Smooth muscle cell (in vitro differentiated cells): Measurements from ENCODE around the gene COL16A1. TPM values are rescaled to one million over a fixed set of nuclear protein-coding genes. Genes with fewer than 3 reads are reported as not detected.

Experiments used
- DNase-seq: peaks from one replicate; lab custom pipeline; 2025; ENCODE audit not compliant: unreplicated experiment; lab: John Stamatoyannopoulos, UW
- H2AFZ ChIP-seq: fragments of 200-600 bp; sonication (generic); 2 replicates; pipeline ENCODE4 v1.6.0; 2016; ENCODE audit warnings: antibody characterized with exemption, low read depth, mild to moderate bottlenecking
- H3F3A ChIP-seq: fragments of 200-600 bp; sonication (generic); 2 replicates; pipeline ENCODE4 v1.6.0; 2017; ENCODE audit warnings: antibody characterized with exemption, low read depth
- H3K27ac ChIP-seq: fragments of 200-600 bp; sonication (generic); 2 replicates; pipeline ENCODE4 v1.5.1; 2016; ENCODE audit warnings: low read depth, mild to moderate bottlenecking
- H3K27me3 ChIP-seq: fragments of 200-600 bp; sonication (generic); 2 replicates; pipeline ENCODE4 v1.6.1; 2016; ENCODE audit warnings: low read depth, mild to moderate bottlenecking
- H3K36me3 ChIP-seq: fragments of 200-600 bp; sonication (generic); 2 replicates; pipeline ENCODE4 v1.5.1; 2016; ENCODE audit warnings: low read depth
- H3K4me1 ChIP-seq: fragments of 200-600 bp; sonication (generic); 2 replicates; pipeline ENCODE4 v1.5.1; 2016; ENCODE audit warnings: low read depth
- H3K4me2 ChIP-seq: fragments of 200-600 bp; sonication (generic); 2 replicates; pipeline ENCODE4 v1.6.0; 2016; ENCODE audit warnings: mild to moderate bottlenecking
- H3K4me3 ChIP-seq: fragments of 200-600 bp; sonication (generic); 2 replicates; pipeline ENCODE4 v1.5.1; 2016; ENCODE audit warnings: mild to moderate bottlenecking
- H3K79me2 ChIP-seq: fragments of 200-600 bp; sonication (generic); 2 replicates; pipeline ENCODE4 v1.6.0; 2016; ENCODE audit warnings: low read depth, mild to moderate bottlenecking
- H3K9ac ChIP-seq: fragments of 200-600 bp; sonication (generic); 2 replicates; pipeline ENCODE4 v1.6.0; 2016; ENCODE audit warnings: low read depth
- H3K9me3 ChIP-seq: fragments of 200-600 bp; sonication (generic); replicated peaks from 2 replicates; pipeline ENCODE4 v1.5.1; 2016; ENCODE audit warnings: low read depth
- H4K20me1 ChIP-seq: fragments of 200-600 bp; sonication (generic); 2 replicates; pipeline ENCODE4 v1.6.0; 2016; ENCODE audit warnings: low read depth
- WGBS: methylation state at CpG from one replicate; pipeline ENCODE4 v1.1.7; 2016; ENCODE audit warnings: low lambda C conversion rate; 5-methylcytosine and 5-hydroxymethylcytosine counted together
- polyA plus RNA-seq: library from polyadenylated mRNA; unstranded; fragments of >200 nt; fragmentation: Nextera tagmentation; extraction: Ambion mirVana; gene quantifications from 2 replicates; pipeline ENCODE4 v1.2.1, GENCODE V29; 2016
- total RNA-seq: library from RNA; depleted of rRNA; stranded (reverse); fragments of >200 nt; gene quantifications from 2 replicates; pipeline ENCODE4 v1.2.3, GENCODE V29; 2014
- TF ChIP-seq, protein P1 (sequence below): fragments of 200-600 bp; sonication (generic); IDR thresholded peaks from 2 replicates; pipeline ENCODE4 v1.5.1; 2017; ENCODE audit warnings: borderline replicate concordance, mild to moderate bottlenecking, antibody characterized with exemption; ENCODE audit not compliant: insufficient read depth, poor library complexity, severe bottlenecking

Gene COL16A1
- total and polyA plus RNA-seq, 2 experiments from 2014 or later = 67.3 to 152 TPM

DNA sequence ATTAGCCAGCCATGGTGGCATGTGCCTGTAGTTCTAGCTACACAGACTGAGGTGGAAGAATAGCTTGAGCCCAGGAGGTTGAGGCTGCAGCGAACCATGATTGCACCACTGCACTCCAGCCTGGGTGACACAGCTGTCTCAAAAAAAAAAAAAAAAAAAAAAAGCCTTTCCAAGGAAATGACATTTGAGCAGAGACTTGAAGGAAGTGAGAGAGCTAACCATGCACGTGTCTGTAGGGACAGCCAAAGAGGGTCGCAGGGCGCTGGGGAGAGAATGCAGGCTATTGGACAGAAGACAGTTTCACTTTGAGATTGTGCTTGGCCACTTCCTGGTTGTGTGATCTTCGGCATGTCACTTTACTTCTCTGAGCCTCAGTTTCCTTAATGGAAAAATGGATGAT, 79.5 kb downstream of the COL16A1 start:
- peaks cover 31% of the 10 kb centered on the region for H3K4me1 ChIP-seq
- no peak for DNase-seq
- 89% methylated on average over 5 of the region's 5 CpGs for WGBS
- H3K9ac ChIP-seq = no peak overlapping the region
- no peaks in the 10 kb centered on the region for H3K27me3 ChIP-seq
- peaks cover 12% of the 10 kb centered on the region for H4K20me1 ChIP-seq
- TF ChIP-seq, protein P1, sequence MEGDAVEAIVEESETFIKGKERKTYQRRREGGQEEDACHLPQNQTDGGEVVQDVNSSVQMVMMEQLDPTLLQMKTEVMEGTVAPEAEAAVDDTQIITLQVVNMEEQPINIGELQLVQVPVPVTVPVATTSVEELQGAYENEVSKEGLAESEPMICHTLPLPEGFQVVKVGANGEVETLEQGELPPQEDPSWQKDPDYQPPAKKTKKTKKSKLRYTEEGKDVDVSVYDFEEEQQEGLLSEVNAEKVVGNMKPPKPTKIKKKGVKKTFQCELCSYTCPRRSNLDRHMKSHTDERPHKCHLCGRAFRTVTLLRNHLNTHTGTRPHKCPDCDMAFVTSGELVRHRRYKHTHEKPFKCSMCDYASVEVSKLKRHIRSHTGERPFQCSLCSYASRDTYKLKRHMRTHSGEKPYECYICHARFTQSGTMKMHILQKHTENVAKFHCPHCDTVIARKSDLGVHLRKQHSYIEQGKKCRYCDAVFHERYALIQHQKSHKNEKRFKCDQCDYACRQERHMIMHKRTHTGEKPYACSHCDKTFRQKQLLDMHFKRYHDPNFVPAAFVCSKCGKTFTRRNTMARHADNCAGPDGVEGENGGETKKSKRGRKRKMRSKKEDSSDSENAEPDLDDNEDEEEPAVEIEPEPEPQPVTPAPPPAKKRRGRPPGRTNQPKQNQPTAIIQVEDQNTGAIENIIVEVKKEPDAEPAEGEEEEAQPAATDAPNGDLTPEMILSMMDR = no peak
- no peak overlapping the region for H2AFZ ChIP-seq
- H3K79me2 ChIP-seq = no peaks in the 10 kb centered on the region
- H3K4me3 ChIP-seq = no peak overlapping the region
- no peaks in the 10 kb centered on the region for H3K36me3 ChIP-seq
- H3K27ac ChIP-seq = no peak overlapping the region
- no peak overlapping the region for H3K4me2 ChIP-seq
- no peaks in the 10 kb centered on the region for H3K9me3 ChIP-seq
- peaks cover 26% of the 10 kb centered on the region for H3F3A ChIP-seq

DNA sequence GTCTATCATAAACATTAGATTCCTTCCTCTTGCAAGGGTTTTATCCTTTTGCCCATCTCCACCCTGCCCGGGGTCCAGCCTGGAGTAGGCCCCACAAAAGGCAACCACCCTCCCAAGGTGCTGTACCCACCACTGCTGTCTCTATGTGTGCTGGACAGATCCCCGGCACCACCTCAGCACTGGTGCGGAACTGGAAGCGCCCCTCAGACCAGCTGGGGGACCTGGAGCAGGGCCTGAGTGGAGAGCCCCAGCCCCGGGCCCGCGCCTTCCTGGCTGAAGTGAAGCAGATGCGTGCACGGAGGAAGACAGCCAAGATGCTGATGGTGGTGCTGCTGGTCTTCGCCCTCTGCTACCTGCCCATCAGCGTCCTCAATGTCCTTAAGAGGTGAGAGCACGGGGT, 80.5 kb downstream of the COL16A1 start:
- no peak overlapping the region for H3K4me3 ChIP-seq
- no peaks in the 10 kb centered on the region for H3K79me2 ChIP-seq
- H3K36me3 ChIP-seq = no peaks in the 10 kb centered on the region
- TF ChIP-seq, protein P1 = no peak
- no peak for DNase-seq
- H3K9ac ChIP-seq = no peak overlapping the region
- peaks cover 21% of the 10 kb centered on the region for H3F3A ChIP-seq
- peaks cover 4% of the 10 kb centered on the region for H4K20me1 ChIP-seq
- H3K27ac ChIP-seq = no peak overlapping the region
- H3K4me2 ChIP-seq = no peak overlapping the region
- no peaks in the 10 kb centered on the region for H3K9me3 ChIP-seq
- peaks cover 23% of the 10 kb centered on the region for H3K4me1 ChIP-seq
- 97% methylated on average over 12 of the region's 12 CpGs for WGBS
- H2AFZ ChIP-seq = no peak overlapping the region
- no peaks in the 10 kb centered on the region for H3K27me3 ChIP-seq

DNA sequence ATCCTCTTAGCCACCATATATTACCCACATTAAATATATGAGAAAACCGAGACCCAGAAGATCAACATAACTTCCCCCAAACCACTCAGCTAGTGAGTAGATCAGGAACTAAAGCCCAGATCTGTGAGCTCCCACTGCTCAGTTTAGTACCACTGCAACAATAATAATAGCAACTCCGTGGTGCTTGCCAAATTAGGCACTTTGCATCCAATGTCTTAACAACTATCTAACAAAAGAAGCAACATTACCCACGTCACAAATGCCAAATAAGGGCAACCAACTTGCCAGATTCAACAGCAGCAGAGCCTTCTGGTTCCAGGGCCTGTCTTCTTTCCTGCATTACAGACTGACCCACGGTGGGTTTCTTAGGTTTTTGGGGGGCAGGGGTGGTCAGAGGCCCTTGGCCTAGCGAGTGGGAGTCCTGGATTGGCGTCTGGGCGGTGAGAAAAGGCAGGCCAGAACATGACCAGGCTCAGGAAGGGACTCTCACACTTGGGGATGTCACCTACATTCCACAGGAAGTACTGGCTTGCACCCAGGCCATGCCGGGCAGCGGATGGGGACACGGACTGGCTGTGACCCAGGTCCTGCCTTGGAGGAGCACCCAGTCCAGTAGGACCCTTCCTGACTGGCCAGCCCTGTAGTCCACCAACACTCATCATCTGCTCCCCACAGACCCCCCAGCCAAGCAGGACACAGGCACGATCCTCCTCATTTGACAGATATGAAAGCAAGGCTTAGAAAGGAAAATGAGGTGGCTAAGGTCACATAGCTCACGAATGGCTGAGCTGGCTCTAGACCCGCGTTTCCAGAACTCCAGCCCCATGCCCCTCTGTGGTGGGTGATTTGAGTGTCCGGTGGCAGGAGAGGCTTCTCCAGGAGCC, 81.7 kb downstream of the COL16A1 start:
- 93% methylated on average over 15 of the region's 15 CpGs for WGBS
- TF ChIP-seq, protein P1 = no peak
- Histone ChIP-seq H3F3A (peaks cover 9% of the 10 kb centered on the region), H3K36me3 (no peaks in the 10 kb centered on the region), H3K4me3 (no peak overlapping the region), H2AFZ (no peak overlapping the region), H3K4me2 (no peak overlapping the region), H4K20me1 (no peaks in the 10 kb centered on the region), H3K27ac (no peak overlapping the region), H3K79me2 (no peaks in the 10 kb centered on the region), H3K9me3 (no peaks in the 10 kb centered on the region), H3K4me1 (peaks cover 13% of the 10 kb centered on the region), H3K27me3 (peaks cover 3% of the 10 kb centered on the region), H3K9ac (no peak overlapping the region)
- no peak for DNase-seq

DNA sequence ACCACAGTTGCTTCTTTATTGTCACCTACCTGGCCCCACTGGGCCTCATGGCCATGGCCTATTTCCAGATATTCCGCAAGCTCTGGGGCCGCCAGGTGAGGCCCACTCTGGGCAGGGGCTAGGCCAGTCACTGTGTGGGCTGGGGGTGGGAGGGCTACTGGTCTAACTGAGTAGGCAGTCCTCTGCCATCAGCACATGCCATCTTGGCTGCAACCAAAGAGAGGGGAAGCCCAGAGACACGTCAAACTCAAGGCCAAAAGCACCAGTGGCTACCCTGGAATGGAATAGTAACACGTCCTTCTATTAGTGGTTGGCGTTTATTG, 82.4 kb downstream of the COL16A1 start:
- H3K79me2 ChIP-seq = no peaks in the 10 kb centered on the region
- peaks cover 7% of the 10 kb centered on the region for H3K4me1 ChIP-seq
- no peaks in the 10 kb centered on the region for H3K9me3 ChIP-seq
- H4K20me1 ChIP-seq = no peaks in the 10 kb centered on the region
- TF ChIP-seq, protein P1 = no peak
- H3K4me3 ChIP-seq = no peak overlapping the region
- H3K9ac ChIP-seq = no peak overlapping the region
- no peak overlapping the region for H3K4me2 ChIP-seq
- no peaks in the 10 kb centered on the region for H3K36me3 ChIP-seq
- H2AFZ ChIP-seq = no peak overlapping the region
- H3K27ac ChIP-seq = no peak overlapping the region
- no peak for DNase-seq
- 96% methylated on average over 5 of the region's 5 CpGs for WGBS
- H3K27me3 ChIP-seq = peaks cover 8% of the 10 kb centered on the region
- H3F3A ChIP-seq = peaks cover 9% of the 10 kb centered on the region
